CD4-positive, CD25-positive, alpha-beta regulatory T cell (primary cell): Measurements from ENCODE around the gene MYPN. TPM values are rescaled to one million over a fixed set of nuclear protein-coding genes. Genes with fewer than 3 reads are reported as not detected.

Experiments used
- ATAC-seq, 2 donors: fragments of 150-1000 bp; cut with Tn5 transposase; one replicate each; pipeline ENCODE4 v1.10.0; 2021; ENCODE audit warnings: low read depth in 2 of 2, moderate number of reproducible peaks in 2 of 2, moderate library complexity in 1 of 2
- DNase-seq, 3 donors: peaks; one replicate each; pipeline versions ENCODE4 v3.0.0 to v3.0.0-alpha.2; 2012 to 2022; ENCODE audit warnings: mixed read lengths in 1 of 3
- H3K27ac ChIP-seq: one replicate; pipeline ENCODE4 v1.7.0; 2013; ENCODE audit warnings: mild to moderate bottlenecking, low read length; ENCODE audit not compliant: insufficient read depth, poor library complexity, severe bottlenecking
- H3K27me3 ChIP-seq: one replicate; pipeline ENCODE4 v1.7.0; 2013; ENCODE audit warnings: low read length; ENCODE audit not compliant: control insufficient read depth, insufficient read depth
- H3K36me3 ChIP-seq: one replicate; pipeline ENCODE4 v1.7.0; 2013; ENCODE audit warnings: mild to moderate bottlenecking, low read length, moderate library complexity; ENCODE audit not compliant: control insufficient read depth, insufficient read depth
- H3K4me1 ChIP-seq: 2 replicates; pipeline ENCODE4 v1.7.0; 2013; ENCODE audit warnings: mild to moderate bottlenecking, low read length; ENCODE audit not compliant: insufficient read depth, control insufficient read depth, poor library complexity, severe bottlenecking
- H3K4me3 ChIP-seq: one replicate; pipeline ENCODE4 v1.7.0; 2013; ENCODE audit warnings: low read depth, mild to moderate bottlenecking, low read length, moderate library complexity
- H3K9me3 ChIP-seq, 2 experiments: 1 replicate in 1 of 2; 2 replicates in 1 of 2; pipeline ENCODE4 v1.7.0; 2013; ENCODE audit warnings: low read length in 2 of 2, mild to moderate bottlenecking in 1 of 2, moderate library complexity in 1 of 2; ENCODE audit not compliant: control insufficient read depth in 2 of 2
- H3K27ac Mint-ChIP-seq, 3 donors: one replicate each; pipeline ENCODE4 v1.8.0; 2020 to 2022; ENCODE audit warnings: mild to moderate bottlenecking in 3 of 3, mixed read lengths in 3 of 3, moderate library complexity in 2 of 3
- H3K27me3 Mint-ChIP-seq: one replicate; pipeline ENCODE4 v1.8.0; 2022; ENCODE audit warnings: mild to moderate bottlenecking, mixed read lengths
- H3K36me3 Mint-ChIP-seq: one replicate; pipeline ENCODE4 v1.8.0; 2020; ENCODE audit warnings: mixed read lengths
- H3K4me1 Mint-ChIP-seq, 4 donors: one replicate each; pipeline ENCODE4 v1.8.0; 2020 to 2022; ENCODE audit warnings: mixed read lengths in 4 of 4, mild to moderate bottlenecking in 1 of 4
- H3K4me3 Mint-ChIP-seq, 4 donors: one replicate each; pipeline ENCODE4 v1.8.0; 2020 to 2022; ENCODE audit warnings: mild to moderate bottlenecking in 4 of 4, mixed read lengths in 4 of 4, moderate library complexity in 3 of 4
- H3K9me3 Mint-ChIP-seq, 7 donors: one replicate each; pipeline ENCODE4 v1.8.0; 2020 to 2022; ENCODE audit warnings: mixed read lengths in 7 of 7, mild to moderate bottlenecking in 3 of 7, moderate library complexity in 2 of 7
- polyA plus RNA-seq, 4 donors: library from polyadenylated mRNA; unstranded; fragments of 300-500 nt; fragmentation: Illumina TruSeq; gene quantifications; one replicate each; pipeline ENCODE4 v1.2.3, GENCODE V29; 2021
- total RNA-seq: library from RNA; stranded (reverse); gene quantifications from one replicate; pipeline ENCODE4 v1.2.3, GENCODE V29; 2022

The MYPN gene
- total and polyA plus RNA-seq, 5 donors from 2014 or later, result not detected

- H3K9me3 Mint-ChIP-seq, result peaks cover 0 to 2% (median 0%) of the 10 kb centered on the region in 7 donors
- Histone ChIP-seq H3K27ac (no peak overlapping the region), H3K9me3 (no peaks in the 10 kb centered on the region), H3K4me3 (no peak overlapping the region), H3K36me3 (no peaks in the 10 kb centered on the region), H3K27me3 (peaks cover 11% of the 10 kb centered on the region), H3K4me1 (no peaks in the 10 kb centered on the region)
- ATAC-seq (no peak), DNase-seq (no peak)
- H3K27ac Mint-ChIP-seq, result no peak overlapping the region
- no peaks in the 10 kb centered on the region for H3K4me1 Mint-ChIP-seq
- H3K27me3 Mint-ChIP-seq, result peaks cover 11% of the 10 kb centered on the region
- H3K4me3 Mint-ChIP-seq, result no peak overlapping the region
- no peaks in the 10 kb centered on the region for H3K36me3 Mint-ChIP-seq
Observed at GRCh38 chr10:68121852-68122251, 12.6 kb downstream of the MYPN start.

- Mint-ChIP-seq H3K36me3 (no peaks in the 10 kb centered on the region), H3K4me3 (no peak overlapping the region), H3K9me3 (peaks cover 0 to 2% (median 0%) of the 10 kb centered on the region in 7 donors), H3K27me3 (peaks cover 13% of the 10 kb centered on the region), H3K4me1 (peaks cover 0 to 4% (median 0%) of the 10 kb centered on the region in 4 donors), H3K27ac (no peak overlapping the region)
- ATAC-seq (no peak), DNase-seq (no peak)
- Histone ChIP-seq H3K4me3 (no peak overlapping the region), H3K4me1 (no peaks in the 10 kb centered on the region), H3K36me3 (no peaks in the 10 kb centered on the region), H3K27ac (no peak overlapping the region), H3K27me3 (peaks cover 8% of the 10 kb centered on the region), H3K9me3 (no peaks in the 10 kb centered on the region)
Observed at GRCh38 chr10:68124718-68125117, 15.4 kb downstream of the MYPN start.

GRCh38 chr10:68125772-68126171 lies 16.5 kb downstream of the MYPN start:
- no peak for ATAC-seq
- H3K4me3 Mint-ChIP-seq, result no peak overlapping the region

GRCh38 chr10:68128015-68128414 lies 18.7 kb downstream of the MYPN start:
- Mint-ChIP-seq H3K27me3 (peaks cover 24% of the 10 kb centered on the region), H3K9me3 (peaks cover 0 to 2% (median 0%) of the 10 kb centered on the region in 7 donors), H3K4me1 (peaks cover 0 to 4% (median 0%) of the 10 kb centered on the region in 4 donors), H3K4me3 (no peak overlapping the region), H3K36me3 (no peaks in the 10 kb centered on the region), H3K27ac (no peak overlapping the region)
- H3K27ac ChIP-seq, result no peak overlapping the region
- H3K27me3 ChIP-seq, result peaks cover 6% of the 10 kb centered on the region
- ATAC-seq, result no peak
- H3K4me1 ChIP-seq, result no peaks in the 10 kb centered on the region
- no peaks in the 10 kb centered on the region for H3K36me3 ChIP-seq
- DNase-seq, result no peak
- H3K9me3 ChIP-seq, result no peaks in the 10 kb centered on the region
- H3K4me3 ChIP-seq, result no peak overlapping the region

More at GRCh38 chr10:68125772-68126171, 16.5 kb downstream of the MYPN start:
- no peaks in the 10 kb centered on the region for H3K9me3 ChIP-seq
- H3K27me3 ChIP-seq, result peaks cover 6% of the 10 kb centered on the region
- Mint-ChIP-seq H3K27me3 (peaks cover 13% of the 10 kb centered on the region), H3K36me3 (no peaks in the 10 kb centered on the region), H3K27ac (no peak overlapping the region), H3K4me1 (peaks cover 0 to 4% (median 0%) of the 10 kb centered on the region in 4 donors), H3K9me3 (peaks cover 0 to 2% (median 0%) of the 10 kb centered on the region in 7 donors)
- no peak overlapping the region for H3K27ac ChIP-seq
- H3K36me3 ChIP-seq, result no peaks in the 10 kb centered on the region
- no peaks in the 10 kb centered on the region for H3K4me1 ChIP-seq
- no peak for DNase-seq
- no peak overlapping the region for H3K4me3 ChIP-seq

GRCh38 chr10:68132391-68132790 lies 23.1 kb downstream of the MYPN start:
- DNase-seq, result no peak
- Histone ChIP-seq H3K27ac (no peak overlapping the region), H3K36me3 (no peaks in the 10 kb centered on the region), H3K4me1 (no peaks in the 10 kb centered on the region), H3K9me3 (no peaks in the 10 kb centered on the region), H3K27me3 (peaks cover 3% of the 10 kb centered on the region), H3K4me3 (no peak overlapping the region)
- peaks cover 0 to 4% (median 0%) of the 10 kb centered on the region in 4 donors for H3K4me1 Mint-ChIP-seq
- peaks cover 23% of the 10 kb centered on the region for H3K27me3 Mint-ChIP-seq
- no peak for ATAC-seq
- H3K4me3 Mint-ChIP-seq, result no peak overlapping the region
- H3K27ac Mint-ChIP-seq, result no peak overlapping the region
- peaks cover 0 to 1% (median 0%) of the 10 kb centered on the region in 7 donors for H3K9me3 Mint-ChIP-seq
- no peaks in the 10 kb centered on the region for H3K36me3 Mint-ChIP-seq

GRCh38 chr10:68133523-68133922 lies 24.2 kb downstream of the MYPN start:
- ATAC-seq, result no peak
- H3K27ac ChIP-seq, result no peak overlapping the region
- Mint-ChIP-seq H3K27ac (no peak overlapping the region), H3K36me3 (no peaks in the 10 kb centered on the region), H3K27me3 (peaks cover 20% of the 10 kb centered on the region), H3K4me1 (peaks cover 0 to 3% (median 0%) of the 10 kb centered on the region in 4 donors), H3K9me3 (peaks cover 0 to 1% (median 0%) of the 10 kb centered on the region in 7 donors), H3K4me3 (no peak overlapping the region)
- DNase-seq, result no peak
- H3K36me3 ChIP-seq, result no peaks in the 10 kb centered on the region
- H3K27me3 ChIP-seq, result peaks cover 3% of the 10 kb centered on the region
- H3K4me3 ChIP-seq, result no peak overlapping the region
- H3K9me3 ChIP-seq, result no peaks in the 10 kb centered on the region
- H3K4me1 ChIP-seq, result no peaks in the 10 kb centered on the region

- Mint-ChIP-seq H3K36me3 (no peaks in the 10 kb centered on the region), H3K27ac (no peak overlapping the region), H3K27me3 (peaks cover 34% of the 10 kb centered on the region), H3K4me1 (no peaks in the 10 kb centered on the region), H3K4me3 (no peak overlapping the region), H3K9me3 (peaks cover 0 to 1% (median 0%) of the 10 kb centered on the region in 7 donors)
- no peak overlapping the region for H3K27ac ChIP-seq
- H3K4me3 ChIP-seq, result no peak overlapping the region
- DNase-seq (no peak), ATAC-seq (no peak)
- H3K36me3 ChIP-seq, result no peaks in the 10 kb centered on the region
- no peaks in the 10 kb centered on the region for H3K4me1 ChIP-seq
- peaks cover 15% of the 10 kb centered on the region for H3K27me3 ChIP-seq
- no peaks in the 10 kb centered on the region for H3K9me3 ChIP-seq
Observed at GRCh38 chr10:68135362-68135761, 26.1 kb downstream of the MYPN start.
